Glomerular endothelial cell (primary cell): ENCODE data around the gene NR5A2. TPM values are rescaled to one million over a fixed set of nuclear protein-coding genes. Genes with fewer than 3 reads are reported as not detected.

Source experiments
- DNase-seq: peaks from one replicate; pipeline ENCODE4 v3.0.0-alpha.2; 2011; ENCODE audit warnings: low read depth, low spot score; ENCODE audit errors: extremely low read depth
- total RNA-seq: library from RNA; depleted of rRNA; stranded (reverse); fragments of >200 nt; gene quantifications from 2 replicates; pipeline ENCODE4 v1.2.3, GENCODE V29; 2015

Gene NR5A2
- total RNA-seq, 1 donor from 2014 or later: 18.1 TPM

- no peak for DNase-seq
These were observed 8.6 kb downstream of the NR5A2 start for GRCh38 chr1:200035956-200036618.

GRCh38 chr1:200036619-200037270 lies 9.2 kb downstream of the NR5A2 start:
- DNase-seq: no peak

- no peak for DNase-seq
These were observed 10.0 kb downstream of the NR5A2 start for GRCh38 chr1:200037501-200037900.

GRCh38 chr1:200037904-200038303 lies 10.4 kb downstream of the NR5A2 start:
- DNase-seq: no peak

GRCh38 chr1:200038325-200038980 lies 10.9 kb downstream of the NR5A2 start:
- DNase-seq: no peak

- DNase-seq: no peak
These were observed 11.7 kb downstream of the NR5A2 start for GRCh38 chr1:200038981-200039848.

- no peak for DNase-seq
These were observed 12.5 kb downstream of the NR5A2 start for GRCh38 chr1:200039849-200040474.

- DNase-seq: no peak
These were observed 13.1 kb downstream of the NR5A2 start for GRCh38 chr1:200040481-200041138.

GRCh38 chr1:200041337-200042118 lies 14.0 kb downstream of the NR5A2 start:
- no peak for DNase-seq

- no peak for DNase-seq
These were observed 14.6 kb downstream of the NR5A2 start for GRCh38 chr1:200042119-200042551.

GRCh38 chr1:200042552-200043335 lies 15.2 kb downstream of the NR5A2 start:
- no peak for DNase-seq

GRCh38 chr1:200043336-200043668 lies 15.8 kb downstream of the NR5A2 start:
- DNase-seq: no peak

- no peak for DNase-seq
These were observed 18.6 kb downstream of the NR5A2 start for GRCh38 chr1:200046115-200046514.

- DNase-seq: no peak
These were observed 20.7 kb downstream of the NR5A2 start for GRCh38 chr1:200048244-200048643.

GRCh38 chr1:200049810-200050209 lies 22.3 kb downstream of the NR5A2 start:
- DNase-seq: no peak

GRCh38 chr1:200051620-200052019 lies 24.1 kb downstream of the NR5A2 start:
- DNase-seq: no peak

- no peak for DNase-seq
These were observed 25.6 kb downstream of the NR5A2 start for GRCh38 chr1:200053091-200053490.

- no peak for DNase-seq
These were observed 26.1 kb downstream of the NR5A2 start for GRCh38 chr1:200053646-200054045.

- no peak for DNase-seq
These were observed 30.8 kb downstream of the NR5A2 start for GRCh38 chr1:200058341-200058740.
